GM23248 (cell line): ENCODE results near the gene GTPBP1. TPM values are rescaled to one million over a fixed set of nuclear protein-coding genes. Genes with fewer than 3 reads are reported as not detected.

Source experiments
- DNase-seq: peaks from one replicate; pipeline ENCODE4 v3.0.0-alpha.2; 2015
- H2AFZ ChIP-seq: fragments of 200-600 bp; sonication (generic); 2 replicates; pipeline ENCODE4 v1.6.1; 2016; ENCODE audit warnings: antibody characterized with exemption
- H3F3A ChIP-seq: fragments of 200-600 bp; sonication (generic); 2 replicates; pipeline ENCODE4 v1.6.1; 2016; ENCODE audit warnings: mild to moderate bottlenecking, antibody characterized with exemption, mixed run types; ENCODE audit not compliant: insufficient read depth
- H3K27ac ChIP-seq: fragments of 200-600 bp; sonication (generic); 2 replicates; pipeline ENCODE4 v1.5.1; 2016; ENCODE audit warnings: mild to moderate bottlenecking
- H3K27me3 ChIP-seq: fragments of 200-600 bp; sonication (generic); replicated peaks from 2 replicates; pipeline ENCODE4 v1.6.1; 2016; ENCODE audit warnings: mild to moderate bottlenecking; ENCODE audit not compliant: insufficient read depth
- H3K36me3 ChIP-seq: fragments of 200-600 bp; sonication (generic); 2 replicates; pipeline ENCODE4 v1.6.1; 2016; ENCODE audit warnings: low read depth, mild to moderate bottlenecking
- H3K4me1 ChIP-seq: fragments of 200-600 bp; sonication (generic); 2 replicates; pipeline ENCODE4 v1.6.1; 2016; ENCODE audit warnings: mild to moderate bottlenecking; ENCODE audit not compliant: insufficient read depth
- H3K4me2 ChIP-seq: fragments of 200-600 bp; sonication (generic); one replicate; pipeline ENCODE4 v1.6.1; 2016; ENCODE audit warnings: mild to moderate bottlenecking; ENCODE audit not compliant: unreplicated experiment
- H3K4me3 ChIP-seq: fragments of 200-600 bp; sonication (generic); 2 replicates; pipeline ENCODE4 v1.5.1; 2016; ENCODE audit warnings: mild to moderate bottlenecking
- H3K79me2 ChIP-seq: fragments of 200-600 bp; sonication (generic); 2 replicates; pipeline ENCODE4 v1.6.1; 2016; ENCODE audit warnings: mild to moderate bottlenecking; ENCODE audit not compliant: insufficient read depth
- H3K9ac ChIP-seq: fragments of 200-600 bp; sonication (generic); 2 replicates; pipeline ENCODE4 v1.6.1; 2016; ENCODE audit warnings: mild to moderate bottlenecking
- H3K9me2 ChIP-seq: fragments of 200-600 bp; sonication (generic); 2 replicates; pipeline ENCODE4 v1.6.1; 2016; ENCODE audit warnings: mixed run types, mild to moderate bottlenecking, moderate library complexity; ENCODE audit not compliant: insufficient read depth
- H3K9me3 ChIP-seq: fragments of 200-600 bp; sonication (generic); one replicate; pipeline ENCODE4 v1.6.1; 2017; ENCODE audit warnings: low read depth
- H4K20me1 ChIP-seq: fragments of 200-600 bp; sonication (generic); 2 replicates; pipeline ENCODE4 v1.6.0; 2016; ENCODE audit not compliant: insufficient read depth
- EZH2 ChIP-seq: fragments of 200-600 bp; sonication (generic); IDR thresholded peaks from 2 replicates; pipeline ENCODE4 v1.6.1; 2018; ENCODE audit warnings: antibody characterized with exemption, mild to moderate bottlenecking; ENCODE audit not compliant: insufficient read depth, poor library complexity, severe bottlenecking
- EZH2phosphoT487 ChIP-seq: fragments of 200-600 bp; sonication (generic); IDR thresholded peaks from 2 replicates; pipeline ENCODE4 v1.6.1; 2018; ENCODE audit warnings: antibody characterized with exemption, moderate library complexity, mild to moderate bottlenecking, low read depth; ENCODE audit not compliant: insufficient read depth
- WGBS, 2 experiments: methylation state at CpG; one replicate each; pipeline ENCODE4 v1.1.6; 2015 to 2017; ENCODE audit warnings: low lambda C conversion rate in 2 of 2, low coverage in 1 of 2; ENCODE audit errors: missing lambda C conversion rate in 2 of 2; 5-methylcytosine and 5-hydroxymethylcytosine counted together
- in situ Hi-C: fragments of 300-500 bp; cut with MboI; formaldehyde crosslinking; loops from 2 replicates; pipeline ENCODE4 v1.15.0; 2020
- polyA plus RNA-seq: library from polyadenylated mRNA; unstranded; fragments of >200 nt; fragmentation: Nextera tagmentation; extraction: Ambion mirVana; gene quantifications from 2 replicates; pipeline ENCODE4 v1.2.1, GENCODE V29; 2016
- total RNA-seq: library from RNA; depleted of rRNA; stranded (reverse); fragments of >200 nt; shearing (Covaris generic); gene quantifications from 2 replicates; pipeline ENCODE4 v1.2.3, GENCODE V29; 2014

The GTPBP1 gene
- total and polyA plus RNA-seq, 2 experiments from 2014 or later, result 10.0 to 26.9 TPM

- 92 to 96% methylated on average over 4 of the region's 4 CpGs for WGBS, 2 experiments
- H3F3A ChIP-seq, result 0 out of 2 replicates have a peak, but pooled peaks cover 9% of the 10 kb centered on the region
- TF ChIP-seq EZH2 (no peak), EZH2phosphoT487 (no peak)
- in situ Hi-C loops, result no loop called here
- no peak overlapping the region for H3K4me3 ChIP-seq
- peaks cover 5% of the 10 kb centered on the region; the same call in 1 of the 2 replicates for H3K4me1 ChIP-seq
- peaks cover 23% of the 10 kb centered on the region for H3K79me2 ChIP-seq
- H4K20me1 ChIP-seq, result no peaks in the 10 kb centered on the region
- no peak overlapping the region for H2AFZ ChIP-seq
- H3K9ac ChIP-seq, result no peak overlapping the region
- no peaks in the 10 kb centered on the region for H3K36me3 ChIP-seq
- H3K4me2 ChIP-seq, result no peak overlapping the region
- H3K27me3 ChIP-seq, result no peaks in the 10 kb centered on the region
- no peak for DNase-seq
- no peak overlapping the region for H3K27ac ChIP-seq
- H3K9me3 ChIP-seq, result no peaks in the 10 kb centered on the region
- H3K9me2 ChIP-seq, result no peaks in the 10 kb centered on the region
Observed at GRCh38 chr22:38757464-38757757, 51.7 kb downstream of the GTPBP1 start.

GRCh38 chr22:38758276-38758945 is 52.7 kb downstream of the GTPBP1 start:
- no peak overlapping the region for H2AFZ ChIP-seq
- no peaks in the 10 kb centered on the region for H3K27me3 ChIP-seq
- DNase-seq, result no peak
- no peak overlapping the region for H3K27ac ChIP-seq
- in situ Hi-C loops, result no loop called here
- peaks cover 5% of the 10 kb centered on the region; the same call in 1 of the 2 replicates for H3K4me1 ChIP-seq
- H3F3A ChIP-seq, result 0 out of 2 replicates have a peak, but pooled peaks cover 9% of the 10 kb centered on the region
- no peaks in the 10 kb centered on the region for H3K9me2 ChIP-seq
- TF ChIP-seq EZH2phosphoT487 (no peak), EZH2 (no peak)
- H3K9ac ChIP-seq, result no peak overlapping the region
- H3K79me2 ChIP-seq, result peaks cover 13% of the 10 kb centered on the region
- 81 to 87% methylated on average over 16 of the region's 16 CpGs for WGBS, 2 experiments
- no peaks in the 10 kb centered on the region for H4K20me1 ChIP-seq
- H3K4me2 ChIP-seq, result no peak overlapping the region
- no peaks in the 10 kb centered on the region for H3K36me3 ChIP-seq
- H3K9me3 ChIP-seq, result no peaks in the 10 kb centered on the region
- no peak overlapping the region for H3K4me3 ChIP-seq

GRCh38 chr22:38759005-38759404 is 53.3 kb downstream of the GTPBP1 start:
- H3K9me3 ChIP-seq, result no peaks in the 10 kb centered on the region
- DNase-seq, result no peak
- H2AFZ ChIP-seq, result no peak overlapping the region
- no peaks in the 10 kb centered on the region for H3K36me3 ChIP-seq
- in situ Hi-C loops, result no loop called here
- no peaks in the 10 kb centered on the region for H3K27me3 ChIP-seq
- H3K79me2 ChIP-seq, result peaks cover 7% of the 10 kb centered on the region
- H3K4me2 ChIP-seq, result no peak overlapping the region
- H3K27ac ChIP-seq, result no peak overlapping the region
- no peak overlapping the region for H3K4me3 ChIP-seq
- 0 out of 2 replicates have a peak, but pooled peaks cover 13% of the 10 kb centered on the region for H3F3A ChIP-seq
- peaks cover 6% of the 10 kb centered on the region for H3K4me1 ChIP-seq
- H3K9ac ChIP-seq, result no peak overlapping the region
- H4K20me1 ChIP-seq, result no peaks in the 10 kb centered on the region
- WGBS, 2 experiments, result 91 to 97% methylated on average over 7 of the region's 7 CpGs
- H3K9me2 ChIP-seq, result no peaks in the 10 kb centered on the region
- TF ChIP-seq EZH2phosphoT487 (no peak), EZH2 (no peak)

- 83 to 86% methylated on average over 12 of the region's 12 CpGs for WGBS, 2 experiments
- Histone ChIP-seq H3K4me3 (no peak overlapping the region), H3K27me3 (no peaks in the 10 kb centered on the region), H3K9me2 (no peaks in the 10 kb centered on the region), H3F3A (0 out of 2 replicates have a peak, but pooled peaks cover 10% of the 10 kb centered on the region), H3K27ac (no peak overlapping the region), H3K36me3 (no peaks in the 10 kb centered on the region), H3K4me2 (no peak overlapping the region), H3K9me3 (no peaks in the 10 kb centered on the region), H3K9ac (no peak overlapping the region), H3K79me2 (no peaks in the 10 kb centered on the region), H2AFZ (no peak overlapping the region), H3K4me1 (peaks cover 12% of the 10 kb centered on the region), H4K20me1 (no peaks in the 10 kb centered on the region)
- in situ Hi-C loops, result no loop called here
- no peak for TF ChIP-seq EZH2
- no peak for TF ChIP-seq EZH2phosphoT487
- peak; percentile 52 for DNase-seq
Observed at GRCh38 chr22:38760477-38761201, 54.9 kb downstream of the GTPBP1 start.
